GM12892 (cell line): Measurements from ENCODE around the gene MROH8.

Experiments used
- POLR2A ChIP-seq: IDR thresholded peaks from 2 replicates; pipeline ENCODE4 v1.6.1; 2011; ENCODE audit warnings: low read depth, low read length, control low read depth
- POLR2AphosphoS5 ChIP-seq: IDR thresholded peaks from 2 replicates; pipeline ENCODE4 v1.6.1; 2011; ENCODE audit warnings: low read depth, low read length, control low read depth
- TAF1 ChIP-seq: IDR thresholded peaks from 2 replicates; pipeline ENCODE4 v1.6.1; 2011; ENCODE audit warnings: low read depth, mild to moderate bottlenecking, control low read depth, low read length, borderline replicate concordance

DNA sequence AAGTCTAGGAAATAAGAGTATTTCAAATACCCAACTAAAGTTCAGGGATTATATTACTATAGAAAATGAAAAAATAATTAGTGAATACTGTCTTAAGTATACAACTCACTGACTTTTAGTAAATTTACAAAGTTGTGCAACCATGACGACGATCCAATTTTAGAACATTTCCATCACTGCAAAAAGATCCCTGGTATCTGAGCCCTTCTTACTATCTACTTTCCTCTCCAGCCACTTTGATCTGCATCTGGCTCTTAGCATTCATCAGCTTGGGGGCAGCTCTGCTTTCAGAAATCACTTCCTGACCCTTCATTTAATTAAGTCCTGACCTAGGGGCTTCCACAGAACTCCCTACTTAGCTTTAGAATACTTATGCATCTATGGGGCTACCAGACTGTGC, 45.4 kb downstream of the MROH8 start:
- TF ChIP-seq POLR2A (no peak), TAF1 (no peak), POLR2AphosphoS5 (no peak)
